Kasumi-1 (cell line): Measurements from ENCODE around the gene GRAMD1B.
"Not testable (repeated sequence)": the region's sequence is repeated elsewhere in the genome, so short reads cannot be mapped to it uniquely, and the experiment has no call there.

Experiments used
- DNase-seq, 2 experiments: peaks; one replicate each; lab custom pipeline; 2025; lab: John Stamatoyannopoulos, UW

Gene GRAMD1B

DNA sequence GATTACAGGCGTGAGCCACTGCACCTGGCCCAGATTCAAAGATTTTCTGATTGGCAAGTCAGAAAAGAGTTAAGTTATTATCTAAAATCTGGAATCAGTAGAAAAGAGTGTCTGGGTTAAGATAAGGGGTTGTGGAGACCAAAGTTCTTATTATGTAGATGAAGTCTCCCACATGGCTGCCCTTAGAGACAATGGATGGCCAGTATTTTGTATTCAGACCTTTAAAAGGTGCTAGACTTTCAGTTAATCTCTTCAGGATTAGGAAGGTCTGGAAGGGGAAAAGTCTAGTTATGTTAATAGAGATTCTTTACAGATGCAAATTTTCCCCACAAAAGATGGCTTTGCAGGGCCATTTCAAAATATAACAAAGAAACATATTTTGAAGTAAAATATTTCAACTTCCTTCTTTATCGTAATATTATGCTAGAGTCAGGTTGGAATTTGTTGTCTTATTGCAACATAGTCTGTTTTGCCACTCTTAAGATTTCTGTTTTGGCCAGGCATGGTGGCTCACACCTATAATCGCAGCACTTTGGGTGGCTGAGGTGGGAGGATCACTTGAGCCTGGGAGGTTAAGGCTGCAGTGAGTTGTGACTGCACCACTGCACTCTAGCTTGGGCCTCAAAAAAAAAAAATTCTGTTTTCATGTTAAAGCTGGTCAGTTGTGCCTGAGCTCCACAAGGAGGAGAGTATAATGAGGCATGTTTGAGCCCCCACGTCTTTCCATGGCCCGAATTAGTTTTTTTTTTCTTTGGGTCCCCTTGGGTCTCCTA, 14.0 kb downstream of the GRAMD1B start:
- DNase-seq = no peak

GRCh38 chr11:123448823-123449222, 18.8 kb downstream of the GRAMD1B start:
- no peak for DNase-seq

- DNase-seq = no peak
Measured at GRCh38 chr11:123449436-123449835, 19.4 kb downstream of the GRAMD1B start.

DNA sequence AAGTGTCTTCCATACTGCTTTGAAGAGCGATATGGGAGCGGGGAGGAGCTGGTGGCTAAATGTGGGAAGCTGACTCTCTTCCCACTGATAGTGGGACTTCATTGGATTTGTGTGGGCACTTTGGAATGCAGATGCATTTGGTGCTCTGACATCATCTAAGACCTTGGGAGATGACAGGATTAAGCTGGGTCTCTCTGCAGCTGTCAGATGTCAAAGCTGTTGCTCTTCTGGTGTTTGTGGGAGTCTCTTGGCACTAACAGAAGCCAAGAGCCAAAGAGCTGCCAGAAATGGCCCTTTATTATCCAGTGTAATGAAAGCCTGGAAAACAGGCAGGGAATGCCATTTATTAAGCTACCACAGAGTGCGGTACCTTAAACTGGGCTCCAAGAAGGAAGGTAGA, 20.6 kb downstream of the GRAMD1B start:
- no peak for DNase-seq

DNA sequence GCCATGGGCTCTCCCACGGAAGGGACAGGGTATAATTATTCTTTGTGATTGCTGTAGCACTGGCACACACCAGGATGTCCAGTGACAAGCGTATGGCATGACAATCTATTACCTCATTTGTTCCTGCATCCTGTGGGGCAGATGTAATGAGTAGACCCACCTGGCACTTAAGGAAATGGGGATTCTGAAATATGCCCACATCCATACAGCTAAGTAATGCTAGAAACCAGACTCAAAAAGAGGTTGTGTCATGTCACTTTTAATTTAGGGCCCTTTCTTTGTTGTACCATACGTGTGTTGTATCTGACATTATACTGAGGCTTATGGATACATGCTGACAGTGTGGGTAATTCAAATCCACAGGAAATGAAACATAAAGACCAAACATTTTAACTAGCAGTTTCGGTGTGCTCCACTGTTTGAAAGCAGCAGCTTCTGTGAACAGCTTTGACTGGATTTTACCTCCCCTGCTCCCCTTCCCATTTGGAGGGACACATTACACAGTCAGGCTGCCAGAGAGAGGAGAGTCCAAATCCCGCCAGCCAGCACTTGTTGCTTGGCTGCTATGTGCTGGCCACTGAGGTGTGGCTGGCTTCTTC, 21.2 kb downstream of the GRAMD1B start:
- no peak for DNase-seq

- DNase-seq = no peak
Measured at GRCh38 chr11:123452794-123453193, 22.7 kb downstream of the GRAMD1B start.

GRCh38 chr11:123454060-123454651, 24.1 kb downstream of the GRAMD1B start:
- DNase-seq = no peak

GRCh38 chr11:123454796-123455195, 24.7 kb downstream of the GRAMD1B start:
- no peak for DNase-seq

DNA sequence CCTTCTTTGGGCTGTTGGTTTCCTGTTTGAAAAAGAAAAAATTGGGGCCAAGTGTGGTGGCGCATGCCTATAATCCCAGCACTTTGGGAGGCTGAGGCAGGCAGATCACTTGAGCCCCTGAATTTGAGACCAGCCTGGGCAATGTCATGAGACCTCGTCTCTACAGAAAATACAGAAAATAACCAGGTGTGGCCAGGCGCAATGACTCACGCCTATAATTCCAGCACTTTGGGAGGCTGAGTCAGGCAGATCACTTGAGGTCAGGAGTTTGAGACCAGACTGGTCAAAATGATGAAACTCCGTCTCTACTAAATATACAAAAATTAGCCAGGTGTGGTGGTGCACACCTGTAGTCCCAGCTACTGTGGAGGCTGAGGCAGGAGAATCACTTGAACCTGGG, 26.4 kb downstream of the GRAMD1B start:
- not testable (repeated sequence) for DNase-seq

- DNase-seq = no peak
Measured at GRCh38 chr11:123457187-123457770, 27.2 kb downstream of the GRAMD1B start.

GRCh38 chr11:123458501-123458900, 28.4 kb downstream of the GRAMD1B start:
- no peak for DNase-seq

GRCh38 chr11:123460012-123460700, 30.1 kb downstream of the GRAMD1B start:
- no peak for DNase-seq

DNA sequence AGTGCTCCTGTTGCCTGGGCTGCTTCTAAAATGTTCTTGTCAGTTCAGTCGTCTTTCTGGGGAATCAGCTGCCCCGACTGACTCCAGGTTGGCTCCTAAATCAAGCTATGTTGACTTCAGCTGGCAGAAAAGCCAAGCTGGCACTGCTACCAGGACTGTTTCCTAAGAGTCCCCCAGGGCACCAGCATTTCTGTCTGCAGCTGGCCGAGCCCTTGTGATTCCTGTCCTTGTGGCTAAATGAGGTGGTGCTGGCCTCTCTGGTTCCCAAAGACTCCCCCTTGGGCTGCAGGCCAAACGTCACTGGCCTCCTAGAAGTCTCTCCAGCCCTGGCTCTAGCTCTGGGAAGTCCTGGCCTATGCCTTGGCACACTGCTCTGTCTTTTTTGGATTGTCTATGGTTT, 31.1 kb downstream of the GRAMD1B start:
- DNase-seq = no peak

GRCh38 chr11:123465667-123466066, 35.6 kb downstream of the GRAMD1B start:
- not testable (repeated sequence) for DNase-seq

GRCh38 chr11:123466172-123466571, 36.1 kb downstream of the GRAMD1B start:
- not testable (repeated sequence) for DNase-seq

- DNase-seq = no peak
Measured at GRCh38 chr11:123469089-123469488, 39.0 kb downstream of the GRAMD1B start.

GRCh38 chr11:123469586-123469985, 39.5 kb downstream of the GRAMD1B start:
- DNase-seq = no peak

DNA sequence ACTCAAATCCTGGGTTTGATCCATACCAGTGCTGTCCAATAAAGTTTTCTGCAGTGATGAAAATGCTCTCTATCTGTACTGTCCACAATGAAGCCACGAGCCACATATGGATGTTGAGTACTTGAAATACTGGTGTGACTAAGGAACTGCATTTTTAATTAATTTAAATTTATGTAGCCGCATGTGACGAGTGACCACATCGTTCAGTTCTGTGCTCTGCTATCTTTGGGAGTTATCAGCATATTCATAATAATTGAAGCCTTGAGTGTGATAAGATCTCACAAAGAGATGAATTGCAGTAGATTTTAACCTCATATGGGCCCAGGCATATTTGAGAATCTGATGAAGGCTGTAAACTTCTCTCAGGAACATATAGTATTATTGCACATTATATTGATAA, 40.8 kb downstream of the GRAMD1B start:
- DNase-seq = no peak

DNA sequence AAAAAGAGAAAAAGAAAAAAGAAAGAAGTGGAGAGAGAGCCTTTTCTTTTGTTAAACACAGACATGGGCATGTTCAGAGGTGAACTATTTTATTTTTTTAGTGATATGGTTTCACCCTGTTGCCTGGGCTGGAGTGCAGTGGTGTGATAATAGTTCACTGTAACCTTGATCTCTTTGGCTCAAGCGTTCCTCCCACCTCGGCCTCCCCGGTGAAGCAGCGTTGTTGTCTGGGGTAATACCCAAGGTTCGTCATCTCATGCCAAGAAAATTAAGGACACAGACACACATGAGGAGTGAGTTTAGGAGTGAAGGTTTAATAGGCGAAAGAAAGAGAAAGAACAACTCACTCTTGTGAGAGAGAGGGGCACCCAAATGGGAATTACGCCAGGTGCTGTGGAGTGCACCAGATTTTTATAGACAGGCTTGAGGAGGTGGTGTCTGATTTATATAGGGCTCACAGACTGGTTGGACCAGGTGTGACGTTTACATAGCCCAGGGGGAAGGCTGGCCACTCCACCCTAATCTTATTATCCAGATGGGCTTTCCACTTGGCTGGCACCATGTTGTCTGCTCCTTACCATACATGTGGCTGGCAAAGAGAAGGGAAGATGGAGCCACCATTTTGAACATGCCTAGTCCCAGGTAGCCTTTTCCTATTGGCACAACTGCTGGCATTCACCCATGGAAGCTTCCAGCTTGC, 42.3 kb downstream of the GRAMD1B start:
- DNase-seq = no peak

GRCh38 chr11:123473941-123474677, 44.0 kb downstream of the GRAMD1B start:
- no peak for DNase-seq

DNA sequence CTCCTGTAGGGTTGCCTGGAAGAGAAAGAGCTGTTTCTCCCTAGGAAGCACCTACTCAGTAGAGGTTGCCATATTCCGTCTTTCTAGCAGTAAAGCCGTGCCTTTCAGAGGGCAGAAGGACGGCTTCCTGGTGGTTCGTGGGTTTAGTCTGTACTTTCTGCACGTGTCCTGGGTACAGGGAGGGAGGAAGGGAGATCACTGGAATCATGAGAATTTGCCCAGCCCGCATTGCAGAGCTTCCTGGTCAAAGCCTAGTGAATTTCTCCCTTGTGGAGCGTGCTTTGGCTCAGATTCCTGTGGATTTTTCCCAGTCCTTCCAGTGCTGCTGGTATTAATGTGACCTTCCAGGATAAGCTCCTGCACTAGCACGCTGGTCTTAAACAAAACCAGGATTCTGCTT, 44.9 kb downstream of the GRAMD1B start:
- DNase-seq = no peak
